Effector memory CD4-positive, alpha-beta T cell (primary cell): ENCODE data around the gene HSD11B1.

Experiments
- DNase-seq, 3 donors: peaks; one replicate each; pipeline ENCODE4 v3.0.0-alpha.2; 2020
- H3K27ac ChIP-seq: 2 replicates; pipeline ENCODE4 v1.7.0; 2013; ENCODE audit warnings: mild to moderate bottlenecking, low read length, moderate library complexity; ENCODE audit not compliant: insufficient read depth, poor library complexity, severe bottlenecking
- H3K27me3 ChIP-seq: replicated peaks from 2 replicates; pipeline ENCODE4 v1.7.0; 2013; ENCODE audit warnings: mild to moderate bottlenecking, low read length; ENCODE audit not compliant: insufficient read depth, control insufficient read depth, poor library complexity, severe bottlenecking
- H3K36me3 ChIP-seq: 2 replicates; pipeline ENCODE4 v1.7.0; 2013; ENCODE audit warnings: mild to moderate bottlenecking, low read length, moderate library complexity; ENCODE audit not compliant: control insufficient read depth, insufficient read depth
- H3K4me1 ChIP-seq: 2 replicates; pipeline ENCODE4 v1.7.0; 2013; ENCODE audit warnings: low read length, mild to moderate bottlenecking; ENCODE audit not compliant: control insufficient read depth, insufficient read depth, poor library complexity, severe bottlenecking
- H3K4me3 ChIP-seq: 2 replicates; pipeline ENCODE4 v1.7.0; 2013; ENCODE audit warnings: low read length, low read depth, mild to moderate bottlenecking; ENCODE audit not compliant: insufficient read depth, poor library complexity, severe bottlenecking
- H3K9me3 ChIP-seq: 2 replicates; pipeline ENCODE4 v1.7.0; 2013; ENCODE audit warnings: mild to moderate bottlenecking, low read length, moderate library complexity; ENCODE audit not compliant: control insufficient read depth

HSD11B1 gene

DNA sequence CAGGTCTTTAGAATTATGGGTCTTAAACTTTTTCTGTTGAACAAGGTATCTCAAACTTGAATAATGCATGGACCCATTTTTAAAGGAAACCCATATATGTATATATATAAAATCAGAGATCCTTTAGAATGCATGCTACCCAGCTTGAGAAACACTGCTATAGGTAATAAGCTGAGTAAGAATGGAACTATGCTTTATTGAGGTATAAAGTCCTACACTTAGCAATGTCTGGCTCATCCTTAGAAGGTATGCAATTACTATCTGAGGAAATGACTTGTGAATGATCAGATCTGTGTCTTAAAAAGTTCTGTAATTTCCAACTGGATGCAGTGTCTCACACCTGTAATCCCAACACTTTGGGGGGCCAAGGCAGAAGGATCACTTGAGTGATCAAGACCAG lies 62.5 kb downstream of the HSD11B1 start:
- H3K27me3 ChIP-seq, result no peaks in the 10 kb centered on the region
- DNase-seq, result no peak
- H3K27ac ChIP-seq, result peak overlapping the region; percentile 75
- H3K36me3 ChIP-seq, result peaks cover 30% of the 10 kb centered on the region
- no peaks in the 10 kb centered on the region for H3K9me3 ChIP-seq
- H3K4me3 ChIP-seq, result peak overlapping the region; percentile 66
- peaks cover 47% of the 10 kb centered on the region for H3K4me1 ChIP-seq

DNA sequence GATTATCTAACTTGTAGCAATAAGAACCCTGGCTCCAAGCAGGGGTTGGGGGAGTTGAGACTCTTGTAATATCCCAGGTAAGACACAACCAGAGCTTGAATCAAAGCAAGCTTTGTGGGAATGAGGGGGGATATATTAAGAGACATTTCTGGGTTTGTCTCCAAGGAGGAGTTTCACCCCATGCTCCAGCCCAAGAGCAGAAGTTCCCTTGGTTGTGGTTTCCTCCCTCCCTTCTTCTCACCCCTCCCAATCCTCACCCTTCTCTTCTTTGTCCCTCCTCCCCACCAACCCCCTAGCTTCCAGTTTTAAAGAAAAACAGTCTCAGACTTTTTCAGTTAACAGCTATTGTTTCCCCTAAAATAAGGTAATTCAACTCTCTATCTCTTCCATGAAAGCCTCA lies 63.1 kb downstream of the HSD11B1 start:
- peak overlapping the region; percentile 75 for H3K27ac ChIP-seq
- H3K4me1 ChIP-seq, result peaks cover 53% of the 10 kb centered on the region

DNA sequence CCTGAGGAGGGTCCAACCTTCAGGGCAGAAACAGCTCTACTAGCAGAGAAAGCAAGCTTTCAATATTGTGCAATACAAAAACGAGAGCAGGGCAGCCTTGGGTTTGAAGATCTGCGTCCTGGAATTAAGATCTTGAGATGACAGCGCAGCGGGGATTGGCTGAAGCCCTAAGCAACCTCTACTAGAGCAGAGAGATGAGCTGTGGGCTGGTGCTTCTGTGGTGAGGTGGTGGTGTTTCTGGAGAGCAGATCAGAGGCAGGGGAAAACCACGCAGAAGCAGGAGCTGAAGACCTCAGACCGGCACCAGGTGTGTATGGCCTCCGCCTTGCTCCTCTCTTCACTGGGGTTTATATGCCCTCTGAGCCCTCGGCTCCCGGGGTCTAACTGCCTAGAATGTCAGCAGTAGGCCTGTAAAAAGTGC lies 63.7 kb downstream of the HSD11B1 start:
- peak overlapping the region; percentile 66 for H3K4me3 ChIP-seq
- DNase-seq, result peak; percentile 71 to 76 (median 76)
- H3K4me1 ChIP-seq, result peaks cover 54% of the 10 kb centered on the region
- H3K36me3 ChIP-seq, result peaks cover 26% of the 10 kb centered on the region
- H3K27ac ChIP-seq, result peak overlapping the region; percentile 75
- no peaks in the 10 kb centered on the region for H3K27me3 ChIP-seq
- H3K9me3 ChIP-seq, result no peaks in the 10 kb centered on the region

More for the DNA sequence above, 63.1 kb downstream of the HSD11B1 start:
- H3K9me3 ChIP-seq, result no peaks in the 10 kb centered on the region
- DNase-seq, result no peak
- peak overlapping the region; percentile 66 for H3K4me3 ChIP-seq
- peaks cover 26% of the 10 kb centered on the region for H3K36me3 ChIP-seq
- H3K27me3 ChIP-seq, result no peaks in the 10 kb centered on the region

DNA sequence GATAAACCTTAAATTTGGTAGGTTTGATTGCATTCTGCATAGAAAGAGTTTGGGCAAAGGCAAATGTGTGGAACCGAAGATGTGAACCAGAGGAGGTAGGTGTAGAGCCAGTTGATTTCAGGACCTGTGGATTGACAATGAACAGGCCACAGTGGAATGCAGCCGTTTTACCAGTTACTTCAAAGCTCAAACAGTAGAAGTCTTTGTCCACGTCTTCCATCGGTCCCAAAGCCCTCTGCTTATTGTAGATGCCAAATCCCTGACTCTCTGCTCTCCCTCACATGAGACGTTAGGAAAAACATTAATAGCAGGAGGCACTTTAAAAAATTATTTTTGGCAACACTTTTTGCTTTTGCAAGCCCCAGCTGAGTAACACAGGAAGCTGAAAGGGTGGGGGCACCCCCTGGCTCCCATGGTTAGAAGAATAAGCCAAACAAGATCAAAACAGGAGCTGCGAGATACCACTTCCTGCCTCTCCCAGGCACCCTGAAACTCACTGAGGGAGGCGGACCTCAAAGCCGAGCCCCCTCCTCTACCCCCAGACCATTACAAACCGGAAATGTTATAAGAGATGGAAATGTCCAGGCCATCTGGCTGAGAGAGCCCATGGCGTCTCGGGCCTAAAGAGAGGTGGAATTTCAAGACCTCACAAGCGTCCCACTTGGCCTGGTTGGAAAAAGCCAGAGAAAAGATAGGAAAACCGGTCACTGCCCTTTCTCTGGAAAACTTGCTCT lies 64.7 kb downstream of the HSD11B1 start:
- DNase-seq, result peak; percentile 41 to 65 (median 47)
- peak overlapping the region; percentile 75 for H3K27ac ChIP-seq
- H3K4me3 ChIP-seq, result peak overlapping the region; percentile 66
- no peaks in the 10 kb centered on the region for H3K9me3 ChIP-seq
- no peaks in the 10 kb centered on the region for H3K27me3 ChIP-seq
- H3K4me1 ChIP-seq, result peaks cover 49% of the 10 kb centered on the region
- peaks cover 25% of the 10 kb centered on the region for H3K36me3 ChIP-seq

DNA sequence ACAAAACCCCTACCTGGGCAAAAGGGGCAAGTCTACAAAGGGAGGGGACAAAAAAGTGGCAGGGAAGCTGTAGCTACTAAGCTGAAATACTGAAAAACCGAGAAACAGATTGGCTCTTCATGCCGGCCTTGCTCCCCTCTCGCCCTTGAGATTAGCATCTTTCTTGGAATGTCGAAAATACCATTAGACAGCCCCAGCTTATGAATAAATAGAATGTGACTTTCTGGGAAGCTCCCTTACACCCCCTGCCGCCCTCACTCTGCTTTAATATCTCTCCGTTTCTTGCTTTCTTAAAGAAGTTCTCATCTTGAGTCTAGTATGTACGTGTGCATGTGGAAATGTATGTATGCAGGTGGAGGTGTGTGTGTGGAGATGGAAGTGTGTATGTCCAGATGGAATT lies 65.3 kb downstream of the HSD11B1 start:
- H3K27ac ChIP-seq, result peak overlapping the region; percentile 75
- peak overlapping the region; percentile 66 for H3K4me3 ChIP-seq
- peaks cover 49% of the 10 kb centered on the region for H3K4me1 ChIP-seq
- H3K9me3 ChIP-seq, result no peaks in the 10 kb centered on the region
- H3K36me3 ChIP-seq, result peaks cover 30% of the 10 kb centered on the region
- DNase-seq, result no peak
- no peaks in the 10 kb centered on the region for H3K27me3 ChIP-seq

DNA sequence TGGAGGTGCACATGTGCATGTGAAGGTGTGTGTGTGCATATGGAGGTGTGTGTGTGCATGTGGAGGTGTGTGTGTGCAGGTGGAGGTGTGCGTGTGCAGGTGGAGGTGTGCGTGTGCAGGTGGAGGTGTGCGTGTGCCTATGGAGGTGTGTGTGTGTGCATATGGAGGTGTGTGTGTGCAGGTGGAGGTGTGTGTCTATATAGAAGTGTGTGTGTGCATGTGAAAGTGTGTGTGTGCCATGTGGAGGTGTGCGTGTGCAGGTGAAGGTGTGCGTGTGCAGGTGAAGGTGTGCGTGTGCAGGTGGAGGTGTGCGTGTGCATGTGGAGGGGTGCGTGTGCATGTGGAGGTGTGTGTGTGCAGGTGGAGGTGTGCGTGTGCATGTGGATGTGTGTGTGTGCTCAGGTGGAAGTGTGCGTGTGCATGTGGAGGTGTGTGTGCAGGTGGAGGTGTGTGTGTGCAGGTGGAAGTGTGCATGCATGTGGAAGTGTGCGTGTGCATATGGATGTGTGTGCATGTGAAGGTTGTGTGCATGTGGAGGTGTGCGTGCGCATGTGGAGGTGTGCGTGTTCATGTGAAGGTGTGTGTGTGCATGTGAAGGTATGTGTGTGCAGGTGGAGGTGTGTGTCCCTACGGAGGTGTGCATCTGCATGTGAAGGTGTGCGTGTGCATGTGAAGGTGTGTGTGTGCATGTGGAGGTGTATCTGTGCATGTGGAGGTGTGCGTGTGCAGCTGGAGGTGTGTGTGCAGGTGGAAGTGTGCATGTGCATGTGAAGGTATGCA lies 66.2 kb downstream of the HSD11B1 start:
- H3K36me3 ChIP-seq, result peaks cover 37% of the 10 kb centered on the region
- no peaks in the 10 kb centered on the region for H3K9me3 ChIP-seq
- peaks cover 41% of the 10 kb centered on the region for H3K4me1 ChIP-seq
- no peaks in the 10 kb centered on the region for H3K27me3 ChIP-seq
- H3K27ac ChIP-seq, result no peak overlapping the region
- H3K4me3 ChIP-seq, result peak overlapping the region; percentile 66
- DNase-seq, result no peak

DNA sequence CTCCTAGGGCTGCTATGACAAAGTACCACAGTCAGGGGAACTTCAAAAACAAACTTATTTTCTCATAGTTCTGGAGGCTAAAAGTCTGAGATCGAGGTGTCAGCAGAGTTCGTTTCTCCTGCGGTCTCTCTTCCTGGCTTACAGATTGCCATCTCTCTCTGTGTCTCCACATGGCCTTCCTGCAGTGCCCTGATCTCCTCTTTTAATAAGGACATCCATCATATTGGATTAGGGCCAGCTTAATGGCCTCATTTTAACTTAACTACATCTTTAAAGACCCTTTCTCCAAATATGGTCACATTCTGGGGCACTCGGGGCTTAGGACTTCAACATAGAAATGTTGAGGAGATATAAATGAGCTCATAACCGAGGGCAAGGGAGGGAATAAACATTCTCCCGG lies 67.5 kb downstream of the HSD11B1 start:
- no peak for DNase-seq
- Histone ChIP-seq H3K4me3 (peak overlapping the region; percentile 20), H3K9me3 (no peaks in the 10 kb centered on the region), H3K27ac (peak overlapping the region; percentile 52), H3K27me3 (no peaks in the 10 kb centered on the region), H3K4me1 (peaks cover 30% of the 10 kb centered on the region), H3K36me3 (peaks cover 45% of the 10 kb centered on the region)

DNA sequence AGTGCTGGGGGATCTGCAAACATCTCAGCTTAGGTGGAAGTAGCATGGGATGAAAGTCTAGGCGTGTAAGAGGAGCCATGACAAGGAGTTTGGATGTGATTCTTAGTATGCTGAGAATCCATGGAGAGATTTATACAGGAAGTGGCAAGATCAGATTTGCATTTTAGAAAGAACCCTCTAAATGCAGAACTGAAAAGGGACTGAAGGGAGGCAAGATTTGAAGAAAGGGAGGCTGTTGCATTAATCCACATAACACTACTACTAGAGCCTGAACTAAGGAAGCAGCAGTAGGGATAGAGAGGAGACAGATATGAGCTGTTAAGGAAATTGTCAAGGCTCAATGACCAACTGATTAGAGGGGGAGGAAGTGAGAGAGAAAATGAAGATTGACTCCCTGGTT lies 69.9 kb downstream of the HSD11B1 start:
- Histone ChIP-seq H3K27me3 (no peaks in the 10 kb centered on the region), H3K27ac (no peak overlapping the region), H3K4me1 (peaks cover 20% of the 10 kb centered on the region), H3K9me3 (no peaks in the 10 kb centered on the region), H3K36me3 (peaks cover 70% of the 10 kb centered on the region), H3K4me3 (no peak overlapping the region)
- no peak for DNase-seq

DNA sequence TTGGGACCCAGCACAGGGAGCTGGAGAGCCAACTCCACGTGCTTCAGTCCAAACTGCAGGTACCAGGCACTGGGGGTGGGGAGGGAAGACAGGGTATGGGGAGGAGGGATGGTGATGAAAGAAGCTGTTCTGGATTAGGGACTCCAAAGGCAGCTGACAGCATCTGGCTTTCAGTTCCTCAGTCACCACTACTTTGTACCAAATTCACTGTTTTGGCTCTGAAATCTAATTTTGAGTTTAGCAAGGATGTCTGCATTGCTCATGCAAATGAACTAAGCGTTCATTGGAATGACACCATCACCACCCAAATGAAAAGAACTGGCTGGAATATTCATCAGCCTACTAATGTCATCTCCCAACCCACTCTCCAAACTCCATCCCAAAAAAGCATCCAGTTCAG lies 71.0 kb downstream of the HSD11B1 start:
- Histone ChIP-seq H3K4me1 (peaks cover 20% of the 10 kb centered on the region), H3K9me3 (no peaks in the 10 kb centered on the region), H3K27ac (no peak overlapping the region), H3K36me3 (peaks cover 80% of the 10 kb centered on the region), H3K27me3 (no peaks in the 10 kb centered on the region), H3K4me3 (no peak overlapping the region)
- DNase-seq, result no peak

DNA sequence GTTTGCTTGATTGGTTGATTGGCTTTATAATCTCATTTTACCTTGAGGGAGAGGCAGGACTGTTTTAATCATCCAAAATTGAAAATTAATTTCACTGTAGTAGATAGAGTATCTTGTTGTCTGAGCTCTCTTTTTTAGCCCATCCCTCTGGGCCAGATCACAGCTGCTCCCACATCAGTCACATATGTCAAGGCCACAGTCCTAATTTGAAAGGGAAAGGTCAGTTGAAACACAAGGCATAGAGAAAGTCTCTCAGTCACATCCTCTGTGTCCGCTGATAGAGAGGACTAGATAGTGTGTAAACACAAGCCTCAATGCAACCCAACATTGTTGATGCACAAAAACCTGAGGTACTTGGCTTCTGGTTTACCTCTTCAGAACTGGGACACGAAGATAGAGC lies 72.9 kb downstream of the HSD11B1 start:
- Histone ChIP-seq H3K27me3 (no peaks in the 10 kb centered on the region), H3K27ac (no peak overlapping the region), H3K4me1 (peaks cover 5% of the 10 kb centered on the region), H3K4me3 (no peak overlapping the region), H3K9me3 (no peaks in the 10 kb centered on the region), H3K36me3 (peaks cover 93% of the 10 kb centered on the region)
- DNase-seq, result no peak
